Parathyroid adenoma (tissue), 2 donors: ENCODE results near the gene TOP1.

Experiments used
- H2AFZ ChIP-seq: fragments of 300-600 bp; sonication (generic); one replicate; pipeline ENCODE4 v1.7.0; 2017; ENCODE audit warnings: antibody characterized with exemption, mild to moderate bottlenecking
- H3K27ac ChIP-seq: fragments of 300-600 bp; sonication (generic); one replicate; pipeline ENCODE4 v1.7.0; 2017
- H3K27me3 ChIP-seq: fragments of 300-600 bp; sonication (generic); one replicate; pipeline ENCODE4 v1.7.0; 2017; ENCODE audit warnings: low read length; ENCODE audit not compliant: control insufficient read depth, insufficient read depth
- H3K36me3 ChIP-seq: fragments of 300-600 bp; sonication (generic); one replicate; pipeline ENCODE4 v1.7.0; 2017; ENCODE audit warnings: low read length; ENCODE audit not compliant: control insufficient read depth, insufficient read depth
- H3K4me1 ChIP-seq: fragments of 300-600 bp; sonication (generic); one replicate; pipeline ENCODE4 v1.7.0; 2017; ENCODE audit warnings: control low read depth
- H3K4me2 ChIP-seq: fragments of 300-600 bp; sonication (generic); one replicate; pipeline ENCODE4 v1.7.0; 2017; ENCODE audit warnings: low read length
- H3K4me3 ChIP-seq: fragments of 300-600 bp; sonication (generic); one replicate; pipeline ENCODE4 v1.7.0; 2017; ENCODE audit warnings: low read depth, low read length
- H3K79me2 ChIP-seq: fragments of 300-600 bp; sonication (generic); one replicate; pipeline ENCODE4 v1.7.0; 2017; ENCODE audit warnings: control low read depth
- H3K9ac ChIP-seq: fragments of 300-600 bp; sonication (generic); one replicate; pipeline ENCODE4 v1.7.0; 2017; ENCODE audit warnings: mild to moderate bottlenecking
- H3K9me3 ChIP-seq: fragments of 300-600 bp; sonication (generic); one replicate; pipeline ENCODE4 v1.7.0; 2017; ENCODE audit warnings: low read length; ENCODE audit not compliant: control insufficient read depth
- CTCF ChIP-seq: fragments of 300-600 bp; sonication (generic); IDR thresholded peaks from one replicate; pipeline ENCODE4 v1.7.0; 2017; ENCODE audit warnings: antibody characterized with exemption, mild to moderate bottlenecking
- donor health status: primary hyperparathyroidism.

The TOP1 gene

GRCh38 chr20:41046716-41047115, 18.1 kb downstream of the TOP1 start:
- H3K79me2 ChIP-seq = peaks cover 43% of the 10 kb centered on the region
- no peak overlapping the region for H3K4me3 ChIP-seq
- H3K27ac ChIP-seq = no peak overlapping the region
- H3K4me1 ChIP-seq = peaks cover 26% of the 10 kb centered on the region
- H3K4me2 ChIP-seq = no peak overlapping the region
- no peak overlapping the region for H2AFZ ChIP-seq
- no peaks in the 10 kb centered on the region for H3K36me3 ChIP-seq
- no peaks in the 10 kb centered on the region for H3K9me3 ChIP-seq
- TF ChIP-seq CTCF = no peak
- no peak overlapping the region for H3K9ac ChIP-seq
- no peaks in the 10 kb centered on the region for H3K27me3 ChIP-seq

- Histone ChIP-seq H2AFZ (no peak overlapping the region), H3K27ac (peak overlapping the region; percentile 7), H3K27me3 (no peaks in the 10 kb centered on the region), H3K4me3 (no peak overlapping the region), H3K9ac (no peak overlapping the region), H3K36me3 (no peaks in the 10 kb centered on the region), H3K79me2 (peaks cover 46% of the 10 kb centered on the region), H3K4me2 (peak overlapping the region; percentile 20), H3K4me1 (peaks cover 32% of the 10 kb centered on the region), H3K9me3 (no peaks in the 10 kb centered on the region)
- TF ChIP-seq CTCF = no peak
Observed at GRCh38 chr20:41047279-41047974, 18.8 kb downstream of the TOP1 start.

GRCh38 chr20:41047975-41048305, 19.3 kb downstream of the TOP1 start:
- Histone ChIP-seq H2AFZ (no peak overlapping the region), H3K9me3 (no peaks in the 10 kb centered on the region), H3K4me1 (peaks cover 35% of the 10 kb centered on the region), H3K4me3 (no peak overlapping the region), H3K36me3 (no peaks in the 10 kb centered on the region), H3K79me2 (peaks cover 49% of the 10 kb centered on the region), H3K4me2 (peak overlapping the region; percentile 20), H3K27ac (no peak overlapping the region), H3K9ac (no peak overlapping the region), H3K27me3 (no peaks in the 10 kb centered on the region)
- TF ChIP-seq CTCF = no peak

GRCh38 chr20:41048461-41049301, 20.1 kb downstream of the TOP1 start:
- Histone ChIP-seq H3K9ac (no peak overlapping the region), H3K9me3 (no peaks in the 10 kb centered on the region), H3K27me3 (no peaks in the 10 kb centered on the region), H3K4me1 (peaks cover 39% of the 10 kb centered on the region), H3K36me3 (no peaks in the 10 kb centered on the region), H3K27ac (no peak overlapping the region), H3K79me2 (peaks cover 49% of the 10 kb centered on the region), H3K4me3 (no peak overlapping the region), H2AFZ (no peak overlapping the region), H3K4me2 (peak overlapping the region; percentile 20)
- no peak for TF ChIP-seq CTCF
